Heart left ventricle (tissue), 16 donors: ENCODE results near the gene GPATCH2L. TPM values are rescaled to one million over a fixed set of nuclear protein-coding genes. Genes with fewer than 3 reads are reported as not detected.

ENCODE experiments used
- ATAC-seq, 4 donors: fragments of 200-7000 bp; cut with Tn5 transposase; one replicate each; pipeline ENCODE4 v1.9.1; 2020 to 2022; ENCODE audit warnings: moderate library complexity in 4 of 4, mild to moderate bottlenecking in 3 of 4, moderate number of reproducible peaks in 1 of 4
- DNase-seq, 5 donors: peaks; one replicate each; pipeline ENCODE4 v3.0.0-alpha.2; 2020
- H3K27ac ChIP-seq, 12 donors: fragments of 200-600 bp; sonication (generic) in 4 of 12; one replicate each; pipeline versions ENCODE4 v1.5.0 to v1.8.0; 2016 to 2022; ENCODE audit warnings: mild to moderate bottlenecking in 2 of 12
- H3K27me3 ChIP-seq, 9 donors: fragments of 200-600 bp; sonication (generic) in 2 of 9; one replicate each; pipeline versions ENCODE4 v1.5.1 to v1.8.0; 2016 to 2022; ENCODE audit warnings: mild to moderate bottlenecking in 3 of 9
- H3K36me3 ChIP-seq, 9 donors: fragments of 200-600 bp; sonication (generic) in 2 of 9; one replicate each; pipeline versions ENCODE4 v1.5.0 to v1.8.0; 2018 to 2022; ENCODE audit warnings: mild to moderate bottlenecking in 2 of 9
- H3K4me1 ChIP-seq, 12 donors: fragments of 200-600 bp; sonication (generic) in 4 of 12; one replicate each; pipeline versions ENCODE4 v1.5.0 to v1.8.0; 2016 to 2022; ENCODE audit warnings: mild to moderate bottlenecking in 3 of 12
- H3K4me3 ChIP-seq, 12 donors: fragments of 200-600 bp; sonication (generic) in 4 of 12; one replicate each; pipeline versions ENCODE4 v1.5.0 to v1.8.0; 2017 to 2022; ENCODE audit warnings: mild to moderate bottlenecking in 9 of 12, moderate library complexity in 4 of 12
- H3K9me3 ChIP-seq, 12 donors: fragments of 200-600 bp; sonication (generic) in 4 of 12; one replicate each; pipeline versions ENCODE4 v1.5.0 to v1.8.0; 2016 to 2022; ENCODE audit warnings: mild to moderate bottlenecking in 1 of 12
- POLR2A ChIP-seq, 2 donors: fragments of 450-650 bp; IDR thresholded peaks; one replicate each; pipeline ENCODE4 v1.6.1; 2017; ENCODE audit warnings: antibody characterized with exemption in 2 of 2, mild to moderate bottlenecking in 2 of 2, moderate library complexity in 2 of 2
- WGBS, 4 donors: extraction: QIAGEN DNeasy Blood & Tissue Kit in 2 of 4; methylation state at CpG; one replicate each; pipeline versions ENCODE4 v1.1.5 to v1.1.7; 2013 to 2018; 5-methylcytosine and 5-hydroxymethylcytosine counted together
- intact Hi-C, 10 donors: fragments of 100-400 bp; cut with DNase I; formaldehyde crosslinking; loops; one replicate each; pipeline versions ENCODE4 v1.11.1 to v1.14.2; 2022
- polyA plus RNA-seq, 2 donors: library from polyadenylated mRNA; stranded (reverse); fragments of 200-250 nt; gene quantifications; one replicate each; pipeline ENCODE4 v1.2.3, GENCODE V29; 2013
- total RNA-seq, 9 donors: library from RNA; depleted of rRNA in 2 of 9; stranded (reverse); fragments of >200 nt in 2 of 9; fragmentation: NEBNext Ultra II Directional in 3 of 9; extraction: Animal tissue kit (Norgen Biotek cat#: 25700) in 3 of 9; gene quantifications; one replicate each; pipeline versions ENCODE4 v1.1.0 to v1.2.4, GENCODE V29; 2016 to 2023
- TF ChIP-seq, protein P1 (sequence below), 12 donors: fragments of 200-600 bp; sonication (generic) in 4 of 12; IDR thresholded peaks; one replicate each; pipeline versions ENCODE4 v1.5.0 to v1.8.0; 2018 to 2022; ENCODE audit warnings: antibody characterized with exemption in 12 of 12, mild to moderate bottlenecking in 5 of 12
- donor health status: ischemic (EF 13 %, LVEDD 7.1; RV severe dilation, severe dysfunction).
- donor health status: healthy with polysubstance abuse.
- donor health status: DM: no; HTN: yes; CAD: no.
- donor health status: DM: no; HTN: no; CAD: no.
- donor health status: ischemic (EF 25% LVEDD 6.9; RV normal size, moderate dysfunction).
- donor health status: ischemic (EF 25% LVEDD 5.7; RV mildly dilated, moderate dysfunction).
- donor health status: healthy.
- donor health status: DM: yes; HTN: yes; CAD: no.
- donor health status: ischemic (EF 35%, LVEDD 5.7; RV mildly dilated, moderate dysfunction).
- donor health status: nonischemic (EF 11% LVEDD 7.7; RV severe dilation, severe dysfunction).
- donor health status: DM: yes; HTN: yes; CAD: no.
- donor health status: PGD.
- donor health status: ischemic (EF 29% LVEDD 5.4; RV normal size, mild dysfunction).
- donor health status: nonischemic (EF 23%, LVEDD 6.1; RV moderate dilation, normal function).

The GPATCH2L gene
- total and polyA plus RNA-seq, 11 donors: 5.7 to 32.8 (median 24.9) TPM

DNA sequence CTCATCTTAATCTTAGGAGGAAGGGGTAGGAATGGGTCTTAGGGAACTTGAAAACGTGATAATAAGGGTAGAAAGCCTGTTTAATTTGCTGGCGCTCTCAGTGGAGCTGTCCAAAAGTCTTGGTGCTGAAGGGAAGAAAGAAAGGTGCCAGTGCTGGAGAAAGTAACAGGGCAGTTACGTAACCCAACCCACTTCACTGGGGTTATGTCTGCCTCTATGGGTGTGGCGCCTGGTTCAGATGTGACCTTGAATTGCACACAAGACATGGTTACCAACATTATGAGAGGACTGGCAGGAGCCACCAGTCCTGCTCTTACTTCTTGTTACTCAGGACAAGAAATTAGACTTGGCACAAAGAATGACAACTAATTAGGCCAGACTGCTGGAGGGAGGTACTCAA lies 18.6 kb upstream of the GPATCH2L start:
- Histone ChIP-seq H3K27ac (no peak overlapping the region), H3K9me3 (no peaks in the 10 kb centered on the region), H3K4me3 (no peak overlapping the region), H3K4me1 (no peaks in the 10 kb centered on the region), H3K36me3 (no peaks in the 10 kb centered on the region), H3K27me3 (peaks cover 3 to 88% (median 65%) of the 10 kb centered on the region in 9 donors)
- ATAC-seq (no peak), DNase-seq (no peak)
- 9 to 16% (median 12%) methylated on average over 4 of the region's 4 CpGs for WGBS, 4 donors
- TF ChIP-seq, protein P1, sequence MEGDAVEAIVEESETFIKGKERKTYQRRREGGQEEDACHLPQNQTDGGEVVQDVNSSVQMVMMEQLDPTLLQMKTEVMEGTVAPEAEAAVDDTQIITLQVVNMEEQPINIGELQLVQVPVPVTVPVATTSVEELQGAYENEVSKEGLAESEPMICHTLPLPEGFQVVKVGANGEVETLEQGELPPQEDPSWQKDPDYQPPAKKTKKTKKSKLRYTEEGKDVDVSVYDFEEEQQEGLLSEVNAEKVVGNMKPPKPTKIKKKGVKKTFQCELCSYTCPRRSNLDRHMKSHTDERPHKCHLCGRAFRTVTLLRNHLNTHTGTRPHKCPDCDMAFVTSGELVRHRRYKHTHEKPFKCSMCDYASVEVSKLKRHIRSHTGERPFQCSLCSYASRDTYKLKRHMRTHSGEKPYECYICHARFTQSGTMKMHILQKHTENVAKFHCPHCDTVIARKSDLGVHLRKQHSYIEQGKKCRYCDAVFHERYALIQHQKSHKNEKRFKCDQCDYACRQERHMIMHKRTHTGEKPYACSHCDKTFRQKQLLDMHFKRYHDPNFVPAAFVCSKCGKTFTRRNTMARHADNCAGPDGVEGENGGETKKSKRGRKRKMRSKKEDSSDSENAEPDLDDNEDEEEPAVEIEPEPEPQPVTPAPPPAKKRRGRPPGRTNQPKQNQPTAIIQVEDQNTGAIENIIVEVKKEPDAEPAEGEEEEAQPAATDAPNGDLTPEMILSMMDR (IDR thresholded peaks at IDR 0.05): no peak
- TF ChIP-seq POLR2A (IDR thresholded peaks at IDR 0.05): no peak
- intact Hi-C loops: no loop called here

DNA sequence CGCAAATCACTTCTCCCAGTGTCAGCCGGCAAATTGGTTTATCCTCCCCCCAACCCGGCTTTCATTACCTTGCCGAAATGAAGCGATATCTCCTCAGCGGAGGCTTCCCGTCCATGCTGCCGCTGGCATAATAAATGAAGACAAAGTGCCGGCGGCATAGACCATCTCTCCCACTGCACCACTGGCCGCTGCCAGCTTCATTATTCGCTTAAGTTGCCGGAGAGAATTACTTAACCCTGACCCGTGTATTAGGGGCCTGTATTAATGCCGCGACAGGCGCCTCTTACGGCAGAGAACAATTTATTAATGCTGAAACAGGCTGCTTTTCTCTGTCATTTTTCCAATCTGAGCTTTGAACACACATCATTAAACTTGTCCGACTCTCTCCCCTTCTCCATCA lies 17.5 kb upstream of the GPATCH2L start:
- TF ChIP-seq, protein P1 (IDR thresholded peaks at IDR 0.05): no peak
- no peak for TF ChIP-seq POLR2A (IDR thresholded peaks at IDR 0.05)
- H3K4me1 ChIP-seq: peaks cover 0 to 11% (median 3%) of the 10 kb centered on the region in 12 donors
- H3K4me3 ChIP-seq: no peak overlapping the region
- ATAC-seq (no peak), DNase-seq (no peak)
- H3K9me3 ChIP-seq: no peaks in the 10 kb centered on the region
- H3K36me3 ChIP-seq: no peaks in the 10 kb centered on the region
- no peak overlapping the region for H3K27ac ChIP-seq
- H3K27me3 ChIP-seq: peaks cover 10 to 90% (median 63%) of the 10 kb centered on the region in 9 donors
- 85 to 91% (median 87%) methylated on average over 19 of the region's 19 CpGs for WGBS, 4 donors
- intact Hi-C loops: no loop called here

GRCh38 chr14:76135722-76136121 lies 16.0 kb upstream of the GPATCH2L start:
- peaks cover 0 to 12% (median 3%) of the 10 kb centered on the region in 12 donors for H3K4me1 ChIP-seq
- ATAC-seq (no peak), DNase-seq (no peak)
- TF ChIP-seq, protein P1 (IDR thresholded peaks at IDR 0.05): no peak
- TF ChIP-seq POLR2A (IDR thresholded peaks at IDR 0.05): no peak
- H3K27ac ChIP-seq: no peak overlapping the region
- no peaks in the 10 kb centered on the region for H3K9me3 ChIP-seq
- WGBS, 4 donors: 53 to 71% (median 60%) methylated on average over 7 of the region's 7 CpGs
- intact Hi-C loops: no loop called here
- H3K36me3 ChIP-seq: no peaks in the 10 kb centered on the region
- peaks cover 18 to 92% (median 65%) of the 10 kb centered on the region in 9 donors for H3K27me3 ChIP-seq
- no peak overlapping the region for H3K4me3 ChIP-seq

- DNase-seq: no peak
- ATAC-seq: no peak
- Histone ChIP-seq H3K27me3 (peaks cover 18 to 89% (median 63%) of the 10 kb centered on the region in 9 donors), H3K4me3 (no peak overlapping the region), H3K27ac (no peak overlapping the region), H3K4me1 (peaks cover 0 to 12% (median 3%) of the 10 kb centered on the region in 12 donors), H3K36me3 (no peaks in the 10 kb centered on the region), H3K9me3 (no peaks in the 10 kb centered on the region)
- WGBS, 4 donors: 11 to 18% (median 17%) methylated on average over 13 of the region's 13 CpGs
- TF ChIP-seq, protein P1 (IDR thresholded peaks at IDR 0.05): no peak
- no peak for TF ChIP-seq POLR2A (IDR thresholded peaks at IDR 0.05)
- intact Hi-C loops: no loop called here
Observed at GRCh38 chr14:76136476-76137110, 15.1 kb upstream of the GPATCH2L start.
